Nephron progenitor cell (in vitro differentiated cells): ENCODE data around the gene ALKBH1.

Source experiments
- DNase-seq: peaks from one replicate; pipeline ENCODE4 v3.0.0; 2021
- H3K27ac Mint-ChIP-seq: 2 replicates; pipeline ENCODE4 v1.8.0; 2021; ENCODE audit warnings: mild to moderate bottlenecking, moderate library complexity, mixed read lengths
- H3K27me3 Mint-ChIP-seq: 2 replicates; pipeline ENCODE4 v1.8.0; 2021; ENCODE audit warnings: mild to moderate bottlenecking, low read depth, mixed read lengths; ENCODE audit not compliant: poor library complexity
- H3K36me3 Mint-ChIP-seq: 2 replicates; pipeline ENCODE4 v1.8.0; 2021; ENCODE audit warnings: low read depth, mixed read lengths
- H3K4me1 Mint-ChIP-seq: 2 replicates; pipeline ENCODE4 v1.8.0; 2021; ENCODE audit warnings: mixed read lengths
- H3K4me3 Mint-ChIP-seq: 2 replicates; pipeline ENCODE4 v1.8.0; 2021; ENCODE audit warnings: mild to moderate bottlenecking, moderate library complexity, mixed read lengths
- H3K9me3 Mint-ChIP-seq: 2 replicates; pipeline ENCODE4 v1.8.0; 2021; ENCODE audit warnings: mild to moderate bottlenecking, moderate library complexity, mixed read lengths
- CTCF ChIP-seq: fragments of 200-600 bp; sonication (generic); IDR thresholded peaks from 2 replicates; pipeline ENCODE4 v1.5.0; 2021; ENCODE audit warnings: antibody characterized with exemption

ALKBH1 gene

DNA sequence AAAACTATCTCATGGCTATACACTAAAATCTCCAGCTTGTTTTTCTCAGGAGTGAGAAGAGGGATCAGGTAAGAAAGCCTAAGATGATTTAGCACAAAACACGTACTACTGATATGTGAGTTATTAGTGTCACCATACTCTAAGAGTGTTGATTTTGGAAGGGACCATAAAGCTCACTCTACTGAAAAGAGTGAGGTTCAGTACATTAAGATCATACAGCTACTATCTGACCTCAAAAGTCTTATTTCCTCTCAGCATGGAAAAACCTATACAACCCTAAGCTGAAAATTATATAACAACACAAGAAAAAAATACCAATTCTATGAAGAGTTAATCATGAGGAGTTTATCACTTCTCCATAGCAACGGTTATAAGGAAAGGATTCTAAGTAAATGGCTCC lies 33.6 kb upstream of the ALKBH1 start:
- no peak for TF ChIP-seq CTCF
- peaks cover 3% of the 10 kb centered on the region for H3K27me3 Mint-ChIP-seq

GRCh38 chr14:77738559-77739250 lies 30.9 kb upstream of the ALKBH1 start:
- TF ChIP-seq CTCF: no peak
- Mint-ChIP-seq H3K4me3 (no peak overlapping the region), H3K4me1 (no peaks in the 10 kb centered on the region), H3K9me3 (no peaks in the 10 kb centered on the region), H3K27me3 (no peaks in the 10 kb centered on the region), H3K36me3 (peaks cover 67% of the 10 kb centered on the region), H3K27ac (no peak overlapping the region)
- no peak for DNase-seq

More for the DNA sequence above, 33.6 kb upstream of the ALKBH1 start:
- DNase-seq: no peak
- Mint-ChIP-seq H3K9me3 (peaks cover 10% of the 10 kb centered on the region), H3K36me3 (peaks cover 70% of the 10 kb centered on the region), H3K4me3 (no peak overlapping the region), H3K27ac (no peak overlapping the region), H3K4me1 (no peaks in the 10 kb centered on the region)

DNA sequence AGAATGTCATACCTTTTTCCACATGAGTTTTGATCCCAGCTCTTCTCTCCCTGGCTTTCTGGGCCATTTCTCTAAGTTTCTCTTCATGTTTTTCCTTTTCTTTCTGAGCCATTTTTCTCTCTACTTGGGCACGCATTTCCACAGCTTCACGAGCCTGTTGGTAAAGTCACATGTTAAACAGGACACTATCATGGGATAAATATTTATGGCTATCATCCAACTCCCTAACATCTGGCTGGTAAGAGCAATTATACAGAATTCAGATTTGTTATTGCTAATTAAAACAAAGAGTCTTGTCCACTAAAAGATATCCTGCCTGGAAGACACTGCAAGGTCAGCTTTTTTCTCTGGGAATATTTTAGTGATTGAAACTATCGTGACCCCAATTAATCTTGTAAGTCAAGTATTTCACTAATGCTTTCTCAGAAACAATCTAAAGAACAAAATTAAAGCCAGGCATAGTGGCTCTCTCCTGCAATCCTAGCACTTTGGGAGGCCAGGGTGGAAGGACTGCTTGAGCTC lies 23.2 kb upstream of the ALKBH1 start:
- no peak overlapping the region for H3K4me3 Mint-ChIP-seq
- peaks cover 78% of the 10 kb centered on the region for H3K36me3 Mint-ChIP-seq
- no peaks in the 10 kb centered on the region for H3K4me1 Mint-ChIP-seq
- peak overlapping the region; percentile 7 for H3K27ac Mint-ChIP-seq
- peaks cover 4% of the 10 kb centered on the region for H3K9me3 Mint-ChIP-seq
- TF ChIP-seq CTCF: no peak
- no peaks in the 10 kb centered on the region for H3K27me3 Mint-ChIP-seq
- no peak for DNase-seq

GRCh38 chr14:77722301-77722700 lies 14.5 kb upstream of the ALKBH1 start:
- H3K27ac Mint-ChIP-seq: peak overlapping the region; percentile 46
- no peak for DNase-seq
- TF ChIP-seq CTCF: no peak
- H3K27me3 Mint-ChIP-seq: no peaks in the 10 kb centered on the region
- peaks cover 95% of the 10 kb centered on the region for H3K36me3 Mint-ChIP-seq
- H3K4me3 Mint-ChIP-seq: no peak overlapping the region
- peaks cover 2% of the 10 kb centered on the region for H3K9me3 Mint-ChIP-seq
- no peaks in the 10 kb centered on the region for H3K4me1 Mint-ChIP-seq

- H3K4me3 Mint-ChIP-seq: no peak overlapping the region
- peaks cover 90% of the 10 kb centered on the region for H3K36me3 Mint-ChIP-seq
- no peaks in the 10 kb centered on the region for H3K9me3 Mint-ChIP-seq
- no peak overlapping the region for H3K27ac Mint-ChIP-seq
- H3K27me3 Mint-ChIP-seq: no peaks in the 10 kb centered on the region
- no peaks in the 10 kb centered on the region for H3K4me1 Mint-ChIP-seq
- no peak for TF ChIP-seq CTCF
- DNase-seq: no peak
Measured at GRCh38 chr14:77721437-77721836, 13.6 kb upstream of the ALKBH1 start.
